SKM-1 treated with dmso at 0.1 percent for 144 hours (cell line): Measurements from ENCODE around the gene MON1B.
"Not testable (repeated sequence)": the region's sequence is repeated elsewhere in the genome, so short reads cannot be mapped to it uniquely, and the experiment has no call there.

ENCODE experiments used
- DNase-seq: peaks from one replicate; lab custom pipeline; 2025; ENCODE audit not compliant: unreplicated experiment; lab: John Stamatoyannopoulos, UW

MON1B gene

DNA sequence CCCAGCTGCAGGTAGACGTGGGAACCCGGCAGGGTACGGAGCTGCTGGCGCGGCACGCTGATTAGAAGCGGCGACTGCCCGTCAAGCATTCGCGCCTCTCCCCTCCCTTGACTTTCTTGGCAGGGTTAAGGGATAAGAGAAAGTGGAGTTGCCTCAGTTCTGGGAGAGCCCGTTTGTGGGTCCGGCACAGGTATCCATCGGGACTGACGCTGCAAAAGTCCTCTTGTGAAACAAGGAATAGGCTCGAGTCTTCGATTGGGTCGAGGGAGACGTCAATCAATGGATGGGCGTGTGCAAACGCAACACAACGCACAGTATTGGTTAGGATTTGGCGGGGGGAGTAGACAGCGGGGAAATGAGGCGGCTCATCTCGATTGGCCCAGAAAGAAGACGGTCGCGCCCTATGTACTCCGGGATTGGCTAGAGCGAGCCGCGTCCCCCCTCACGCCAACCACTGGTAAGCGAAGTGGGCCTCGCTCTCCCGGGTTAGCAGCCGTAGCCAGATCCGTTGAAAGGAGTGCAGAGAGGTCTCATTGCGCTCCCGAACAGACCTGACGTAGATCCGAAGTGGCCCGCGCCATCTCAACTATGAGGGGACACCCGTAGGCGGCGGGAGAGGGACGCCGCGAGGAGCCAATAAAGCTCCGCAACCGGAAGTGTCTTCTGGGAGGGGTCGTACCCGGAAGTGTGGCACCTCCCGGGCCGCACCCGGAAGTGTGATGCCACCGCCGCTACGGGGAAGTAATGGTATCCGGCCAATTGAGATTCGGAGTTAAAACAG lies at the start of gene MON1B:
MON1B (plus strand) TSS at position 713 of the 781 bp plus-strand sequence. CDS start 296 bp downstream, outside the sequence.
- DNase-seq, result peak; percentile 97

DNA sequence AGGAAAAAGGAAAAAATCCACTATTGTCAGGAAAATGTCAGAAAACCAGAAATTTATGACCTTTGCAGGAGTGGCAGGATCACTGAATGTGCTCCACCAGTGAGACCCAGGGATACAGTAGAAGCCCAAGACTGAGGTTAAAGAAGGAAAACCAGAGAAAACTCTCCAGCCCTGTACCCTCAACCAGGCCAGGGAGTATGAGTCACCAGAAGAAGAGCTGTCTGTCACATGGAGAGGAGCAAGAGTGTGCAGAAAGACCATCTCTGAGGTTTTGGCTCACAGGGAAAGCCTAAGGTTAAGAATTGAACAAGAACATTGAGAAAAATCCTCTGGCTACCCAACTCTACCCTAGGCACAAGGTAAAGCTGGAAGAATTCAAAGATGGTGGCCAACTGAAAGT lies 47.6 kb upstream of the MON1B start:
- no peak for DNase-seq

DNA sequence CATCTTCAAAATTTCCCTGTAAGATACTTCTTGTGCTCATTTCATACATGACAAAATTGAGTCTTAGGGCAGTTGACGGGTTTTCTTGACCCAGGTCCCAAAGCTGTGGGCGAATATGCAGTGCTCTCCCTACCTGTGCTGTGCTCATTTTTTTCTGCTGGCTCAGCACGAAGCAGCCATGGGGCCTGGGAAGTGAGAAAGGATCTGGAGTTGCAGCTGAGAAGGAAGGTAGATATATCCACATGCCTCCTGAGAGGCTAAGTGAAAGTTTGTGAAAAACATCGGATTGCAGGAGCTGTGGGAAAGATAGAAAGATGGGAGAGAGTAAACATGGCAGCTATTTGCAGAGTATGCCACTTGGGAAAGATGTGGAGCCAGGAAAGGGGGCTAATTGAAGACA lies 42.9 kb upstream of the MON1B start:
- no peak for DNase-seq

DNA sequence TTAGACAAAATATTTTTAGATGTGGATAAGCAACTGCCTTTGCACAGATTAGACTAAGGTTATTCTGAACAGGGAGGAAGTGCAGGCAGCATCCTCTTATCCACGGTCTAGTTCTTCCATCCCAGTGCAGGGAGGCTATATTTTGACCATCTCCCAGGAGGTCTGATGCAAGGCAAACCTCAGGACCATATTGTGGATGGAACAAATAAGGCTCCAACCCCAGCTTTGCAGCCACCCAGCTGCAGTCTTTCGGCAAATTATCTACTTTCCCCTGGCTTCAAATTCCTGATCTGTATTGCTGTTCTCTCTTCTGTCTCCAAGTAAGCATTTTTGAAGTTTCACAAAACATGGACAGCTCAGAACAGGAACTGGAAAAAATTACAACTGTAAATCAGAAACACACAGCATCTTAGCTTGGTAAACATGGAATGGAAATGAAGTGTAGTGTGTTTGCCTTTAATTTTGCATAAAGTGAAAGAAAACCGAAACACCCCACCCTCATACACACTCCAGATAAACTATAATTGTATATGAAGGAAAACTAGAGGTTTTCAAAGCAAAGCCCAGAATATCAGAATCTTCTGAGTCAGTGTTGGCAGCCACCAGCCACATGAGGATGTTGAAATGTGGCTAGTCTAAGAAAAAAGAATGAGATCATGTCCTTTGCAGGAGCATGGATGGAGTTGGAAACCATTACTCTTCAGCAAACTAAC lies 33.5 kb upstream of the MON1B start:
- no peak for DNase-seq

DNA sequence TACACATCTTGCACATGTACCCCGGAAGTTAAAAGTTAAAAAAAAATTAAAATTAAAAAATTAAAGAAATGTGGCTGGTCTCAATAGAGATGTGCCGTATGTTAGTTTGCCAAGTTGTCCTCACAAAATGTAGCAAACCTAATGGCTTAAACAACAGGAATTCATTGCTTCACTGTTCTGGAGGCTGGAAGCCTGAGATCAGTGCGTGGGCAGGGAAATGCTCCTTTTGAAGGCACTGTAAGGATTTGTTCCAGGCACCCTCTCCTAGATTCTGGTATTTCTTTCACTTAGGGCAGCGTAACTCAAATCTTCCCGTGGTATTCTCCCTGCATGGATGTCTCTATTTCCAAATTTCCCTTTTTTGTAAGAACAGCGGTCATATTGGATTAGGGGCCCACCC lies 32.7 kb upstream of the MON1B start:
- no peak for DNase-seq

DNA sequence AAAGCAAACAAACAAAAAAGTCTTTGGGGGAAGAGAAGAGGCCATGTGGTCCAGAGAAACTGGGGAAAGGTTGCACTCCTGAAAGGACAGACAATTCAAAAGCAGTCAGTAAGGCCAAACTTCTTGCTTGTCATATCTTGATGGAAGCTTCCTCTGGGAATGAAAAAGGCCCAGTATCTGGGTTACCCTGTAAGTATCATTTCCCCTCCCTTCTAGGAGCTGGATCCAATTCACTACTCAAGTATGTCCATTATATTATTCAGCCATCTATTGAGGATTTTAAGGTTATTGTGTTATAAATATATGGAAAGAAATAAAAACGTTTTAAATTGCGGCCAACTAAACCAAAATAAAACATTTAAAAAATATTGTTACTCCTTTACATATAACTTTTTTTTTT lies 26.0 kb upstream of the MON1B start:
- no peak for DNase-seq

DNA sequence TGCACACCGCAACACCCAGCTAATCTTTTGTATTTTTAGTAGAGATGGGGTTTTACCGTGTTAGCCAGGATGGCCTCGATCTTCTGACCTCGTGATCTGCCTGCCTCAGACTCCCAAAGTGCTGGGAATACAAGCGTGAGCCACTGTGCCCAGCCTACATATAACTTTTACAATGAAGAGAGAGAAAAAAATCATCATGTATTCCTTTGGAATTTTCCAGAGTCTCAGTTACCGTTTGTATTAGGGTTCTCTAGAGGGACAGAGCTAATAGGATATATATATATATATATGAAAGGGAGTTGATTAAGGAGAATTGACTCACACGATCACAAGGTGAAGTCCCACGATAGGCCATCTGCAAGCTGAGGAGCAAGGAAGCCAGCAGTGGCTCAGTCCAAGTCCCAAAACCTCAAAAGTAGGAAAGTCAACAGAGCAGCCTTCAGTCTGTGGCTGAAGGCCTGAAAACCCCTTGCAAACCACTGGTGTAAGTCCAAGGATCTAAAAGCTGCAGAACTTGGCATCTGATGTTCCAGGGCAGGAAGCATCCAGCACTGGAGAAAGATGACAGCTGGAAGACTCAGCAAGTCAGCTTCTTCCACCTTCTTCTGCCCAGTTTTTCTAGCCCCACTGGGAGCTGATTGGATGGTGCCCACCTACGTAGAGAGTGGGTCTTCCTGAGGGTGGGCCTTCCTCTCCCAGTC lies 25.3 kb upstream of the MON1B start:
- not testable (repeated sequence) for DNase-seq

DNA sequence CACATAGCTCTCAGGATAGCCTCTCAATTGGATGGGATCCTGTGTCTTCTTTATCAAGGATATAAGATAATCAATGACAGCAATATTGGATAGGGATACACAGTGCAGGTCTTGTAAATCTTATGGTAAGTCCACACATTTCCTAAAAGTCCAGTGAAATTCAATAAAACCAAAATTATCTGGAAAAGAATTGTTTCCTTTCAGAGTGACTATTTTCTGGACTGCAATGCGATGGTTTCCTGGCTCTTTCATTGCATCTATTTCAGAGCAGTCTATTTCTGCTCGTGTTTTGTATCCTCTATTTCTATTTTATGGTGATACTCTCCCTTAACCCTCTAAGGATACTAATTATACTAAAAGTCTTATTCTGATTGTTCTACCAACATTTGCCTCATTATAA lies 24.3 kb upstream of the MON1B start:
- no peak for DNase-seq

DNA sequence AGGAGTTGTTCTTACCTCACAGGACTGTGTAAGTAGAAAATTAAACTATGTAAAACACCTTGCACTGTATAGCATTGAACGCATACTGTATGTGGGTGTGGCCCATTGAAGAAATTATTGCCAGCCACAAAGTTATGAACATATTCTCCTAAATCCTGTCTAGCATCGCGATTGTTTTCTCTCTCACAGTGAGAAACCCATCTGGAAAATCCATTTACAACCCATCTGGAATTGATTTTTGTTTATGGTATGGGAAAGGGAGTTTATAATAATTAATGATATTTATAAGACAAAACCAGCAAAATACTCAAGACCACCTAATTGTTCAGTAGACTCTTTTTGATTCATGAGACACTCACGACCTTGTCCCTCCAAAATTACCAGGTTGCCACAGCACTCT lies 22.1 kb upstream of the MON1B start:
- no peak for DNase-seq

DNA sequence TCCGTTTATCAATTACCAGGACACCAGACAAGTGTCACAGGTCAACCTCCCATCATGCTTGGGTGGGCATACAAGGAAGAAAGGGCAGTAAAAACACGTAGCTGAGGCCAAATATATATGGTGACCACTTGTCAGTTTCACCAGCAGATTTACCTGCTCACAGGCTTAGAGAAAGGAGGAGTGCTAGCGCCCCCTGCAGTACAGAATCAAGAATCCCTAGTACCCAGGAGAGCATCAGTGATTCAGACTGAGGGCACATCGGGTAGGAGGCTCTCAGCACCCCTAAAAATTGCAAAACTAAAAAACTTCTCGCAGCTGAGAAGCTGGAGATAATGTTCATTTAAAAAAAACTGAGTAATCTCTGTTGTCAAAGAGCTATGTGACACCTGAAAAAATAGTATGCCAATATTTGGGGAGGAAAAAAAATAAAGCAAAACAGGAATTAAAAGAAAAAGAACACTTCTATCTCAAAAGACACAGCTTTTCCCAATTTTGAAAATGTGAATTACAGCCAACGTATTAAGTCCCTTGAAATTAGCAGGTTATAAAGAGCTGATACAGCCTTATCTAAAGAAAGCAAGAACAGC lies 21.2 kb upstream of the MON1B start:
- DNase-seq, result peak; percentile 65

DNA sequence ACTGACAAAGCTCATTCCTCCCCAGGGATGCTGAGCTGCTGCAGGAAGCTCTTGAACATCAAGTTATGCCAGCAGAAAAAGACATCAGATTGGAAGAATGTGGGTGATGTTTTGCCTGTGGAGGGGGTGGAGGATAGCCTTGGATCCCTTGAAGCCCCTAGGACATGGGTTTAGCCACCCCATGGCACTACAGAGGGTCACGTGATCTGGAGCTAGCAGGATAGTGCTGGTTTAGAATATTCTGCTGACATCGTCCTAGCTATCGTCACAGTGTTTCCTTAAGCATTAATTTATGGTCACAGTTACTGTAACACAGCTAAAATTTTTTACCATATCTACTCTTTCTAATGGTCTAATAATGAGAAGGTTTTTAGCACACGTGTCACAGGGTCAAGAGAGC lies 20.2 kb upstream of the MON1B start:
- DNase-seq, result no peak

DNA sequence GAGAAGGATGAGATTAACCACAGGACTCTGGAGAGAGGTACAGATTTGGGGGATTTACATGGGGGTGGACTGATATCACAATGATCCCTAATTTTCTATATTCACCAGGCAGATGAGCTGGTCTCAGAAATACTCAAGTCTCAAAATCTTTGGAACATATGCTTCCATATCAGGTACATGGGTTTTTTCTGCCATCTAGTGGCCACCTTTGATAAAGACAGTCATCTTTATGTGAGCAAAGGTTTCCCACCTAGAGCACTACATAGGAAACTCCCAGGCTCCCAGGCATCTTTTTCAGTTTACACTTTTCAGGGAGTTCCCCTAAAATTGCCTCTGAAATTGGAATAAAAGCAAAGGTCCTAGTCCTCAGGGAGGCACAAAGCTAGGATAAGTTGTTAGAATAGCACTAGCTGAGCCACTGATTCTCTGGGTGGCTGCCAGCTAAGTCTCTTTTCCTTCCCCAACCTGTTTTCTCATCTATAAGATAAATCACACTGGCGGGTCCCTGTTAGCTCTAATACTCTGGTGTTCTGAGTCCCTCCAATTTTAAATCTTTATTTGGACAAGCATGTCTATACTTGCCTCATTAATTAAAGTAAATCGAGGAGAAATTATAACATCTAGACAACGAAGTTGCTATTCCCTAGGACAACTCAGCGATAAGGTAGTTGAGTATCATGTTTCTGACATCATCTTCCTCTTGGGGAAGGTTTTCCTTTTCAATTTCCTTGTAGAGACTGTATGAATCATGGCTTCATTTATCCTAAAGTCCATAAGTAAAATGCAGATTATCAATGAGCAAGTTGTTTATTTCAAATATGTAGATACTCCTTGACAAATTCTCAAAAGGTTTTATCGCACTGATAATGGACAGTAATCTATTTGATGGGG lies 19.0 kb upstream of the MON1B start:
- DNase-seq, result peak; percentile 44

DNA sequence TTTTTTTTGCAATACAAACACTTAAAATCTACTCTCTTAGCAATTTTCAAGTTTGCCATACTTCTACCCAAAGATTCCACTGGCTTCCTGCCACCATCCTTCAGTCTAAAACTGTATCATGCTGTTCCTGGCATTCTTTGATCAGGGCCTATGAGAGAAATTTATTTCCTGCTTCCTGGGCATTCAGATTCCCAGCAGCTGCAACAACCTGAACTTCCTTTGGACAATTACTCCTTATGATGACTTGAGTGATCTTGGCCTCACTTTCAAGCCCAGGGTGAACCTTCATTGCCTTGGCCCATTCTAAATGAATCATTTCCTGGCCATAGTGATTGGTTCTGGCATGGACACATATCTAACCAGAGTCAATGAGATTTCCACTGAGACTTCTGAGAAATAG lies 18.0 kb upstream of the MON1B start:
- no peak for DNase-seq

DNA sequence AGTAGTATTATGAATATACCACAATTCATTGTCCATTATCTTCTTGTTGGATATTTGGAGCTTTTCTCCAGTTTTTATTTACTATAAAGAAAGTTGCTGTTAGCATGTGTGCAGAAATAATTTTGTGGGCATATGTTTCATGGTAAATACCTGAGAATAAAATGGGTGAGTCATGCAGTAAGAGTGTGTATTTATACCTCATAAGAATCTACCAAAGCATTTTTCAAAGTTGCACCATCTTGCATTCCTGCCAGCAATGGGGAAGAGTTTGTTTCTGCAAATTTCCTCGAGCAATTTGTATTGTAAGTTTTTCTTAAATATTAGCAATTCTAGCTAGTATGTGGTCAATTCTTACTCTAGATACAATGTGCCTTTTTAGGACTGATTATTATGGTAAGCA lies 7.9 kb upstream of the MON1B start:
- DNase-seq, result no peak

DNA sequence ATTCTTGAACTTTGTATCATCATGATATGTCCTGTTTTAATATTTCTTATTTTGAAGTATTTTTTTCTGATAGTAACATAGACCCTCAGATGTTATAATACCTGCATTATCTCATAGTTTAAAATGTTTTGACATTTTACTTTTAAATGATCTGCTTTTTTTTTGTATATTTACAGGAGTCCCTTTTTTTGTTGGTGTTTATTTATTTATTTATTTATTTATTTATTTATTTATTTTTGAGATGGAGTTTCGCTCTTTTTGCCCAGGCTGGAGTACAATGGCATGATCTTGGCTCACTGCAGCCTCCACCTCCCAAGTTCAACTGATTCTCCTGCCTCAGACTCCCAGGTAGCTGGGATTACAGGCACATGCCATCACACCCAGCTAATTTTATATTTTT lies 4.7 kb upstream of the MON1B start:
- DNase-seq, result not testable (repeated sequence)

DNA sequence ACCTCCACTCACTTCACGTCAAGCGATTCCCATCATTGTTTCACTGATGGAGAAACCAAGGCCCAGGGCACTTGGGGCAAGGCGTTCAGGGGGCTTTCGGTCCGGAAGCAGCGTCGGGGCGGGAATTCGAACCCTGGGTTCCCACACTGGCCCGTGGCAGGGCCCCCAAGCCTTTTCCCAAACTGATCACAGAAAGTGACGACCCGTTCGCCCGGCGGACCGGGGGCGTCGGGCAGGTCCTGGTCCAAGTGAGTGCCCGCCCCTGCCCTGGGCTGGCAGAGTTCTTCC lies 856 bp upstream of the MON1B start:
- DNase-seq, result no peak

DNA sequence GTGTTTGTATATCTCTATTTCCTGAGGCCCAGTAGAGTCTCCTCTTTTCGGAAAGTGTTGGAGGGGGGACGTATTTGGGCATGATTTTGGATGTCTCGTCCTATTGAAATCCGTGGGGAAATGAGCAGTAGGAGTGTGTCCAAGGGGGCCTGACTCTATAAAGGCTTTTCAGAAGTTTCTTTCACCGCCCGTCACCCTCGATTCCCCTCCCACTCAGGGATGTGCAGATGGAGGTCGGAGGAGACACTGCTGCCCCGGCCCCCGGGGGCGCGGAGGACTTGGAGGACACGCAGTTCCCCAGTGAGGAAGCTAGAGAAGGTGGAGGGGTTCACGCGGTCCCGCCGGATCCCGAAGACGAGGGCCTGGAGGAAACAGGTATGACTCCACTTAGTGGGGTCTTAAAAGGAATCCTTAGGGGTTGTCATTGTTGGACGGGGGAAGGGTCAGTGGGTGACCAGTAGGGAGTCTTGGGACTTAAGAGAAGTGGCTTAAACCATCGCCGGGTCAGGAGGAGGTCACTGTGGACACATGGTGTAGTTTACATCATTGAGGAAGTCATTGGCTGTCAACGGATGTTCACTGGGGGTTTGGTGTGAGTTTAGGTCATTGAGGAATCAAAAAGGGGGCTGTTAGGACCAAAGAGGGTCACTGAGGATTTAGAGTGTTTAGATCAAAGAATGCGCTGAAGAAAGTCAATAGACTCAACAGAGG lies 424 bp downstream of the MON1B start:
- peak; percentile 57 for DNase-seq

DNA sequence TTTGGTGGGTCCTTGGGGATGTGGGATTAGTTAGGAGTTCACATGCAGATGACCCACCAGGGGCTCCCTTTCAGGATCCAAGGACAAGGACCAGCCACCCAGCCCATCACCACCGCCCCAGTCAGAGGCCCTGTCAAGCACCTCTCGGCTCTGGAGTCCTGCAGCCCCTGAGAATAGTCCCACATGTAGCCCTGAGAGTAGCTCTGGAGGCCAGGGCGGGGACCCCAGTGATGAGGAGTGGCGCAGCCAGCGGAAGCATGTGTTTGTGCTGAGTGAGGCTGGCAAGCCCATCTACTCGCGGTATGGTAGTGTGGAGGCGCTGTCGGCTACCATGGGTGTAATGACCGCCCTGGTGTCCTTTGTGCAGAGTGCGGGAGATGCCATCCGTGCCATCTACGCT lies 2.4 kb downstream of the MON1B start:
- DNase-seq, result no peak

DNA sequence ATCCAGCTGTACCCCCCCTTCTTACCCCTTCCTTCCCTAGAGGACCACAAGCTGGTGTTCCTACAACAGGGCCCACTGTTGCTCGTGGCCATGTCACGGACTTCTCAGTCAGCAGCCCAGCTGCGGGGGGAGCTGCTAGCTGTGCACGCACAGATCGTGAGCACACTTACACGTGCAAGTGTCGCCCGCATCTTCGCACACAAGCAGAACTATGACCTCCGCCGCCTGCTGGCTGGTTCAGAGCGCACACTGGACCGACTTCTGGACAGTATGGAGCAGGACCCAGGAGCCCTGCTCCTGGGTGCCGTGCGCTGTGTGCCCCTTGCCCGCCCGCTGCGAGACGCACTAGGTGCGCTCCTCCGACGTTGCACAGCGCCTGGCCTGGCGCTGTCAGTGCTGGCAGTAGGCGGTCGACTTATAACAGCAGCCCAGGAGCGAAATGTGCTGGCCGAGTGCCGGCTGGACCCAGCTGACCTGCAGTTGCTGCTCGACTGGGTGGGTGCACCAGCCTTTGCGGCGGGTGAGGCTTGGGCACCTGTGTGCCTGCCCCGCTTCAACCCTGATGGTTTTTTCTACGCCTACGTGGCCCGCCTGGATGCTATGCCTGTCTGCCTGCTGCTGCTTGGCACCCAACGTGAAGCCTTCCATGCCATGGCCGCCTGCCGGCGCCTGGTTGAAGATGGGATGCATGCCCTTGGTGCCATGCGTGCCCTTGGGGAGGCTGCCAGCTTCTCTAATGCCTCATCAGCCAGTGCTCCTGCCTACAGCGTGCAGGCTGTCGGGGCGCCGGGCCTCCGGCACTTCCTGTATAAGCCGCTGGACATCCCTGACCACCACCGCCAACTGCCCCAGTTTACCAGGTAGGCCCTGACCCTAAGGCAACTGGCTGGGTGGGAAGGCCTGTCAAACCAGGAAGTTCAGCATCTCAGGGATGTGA lies 3.6 kb downstream of the MON1B start:
- DNase-seq, result no peak
